GM12891 (cell line): ENCODE results near the gene ANKRD1.
A peak's percentile ranks its signal among the peaks of the same experiment; 100 is the strongest.
"Not testable (repeated sequence)": the region's sequence is repeated elsewhere in the genome, so short reads cannot be mapped to it uniquely, and the experiment has no call there.

Source experiments
- DNase-seq: peaks from one replicate; pipeline ENCODE4 v3.0.0; 2011; ENCODE audit warnings: low spot score; ENCODE audit not compliant: insufficient read length
- FAIRE-seq: peaks from 2 replicates; lab custom pipeline; 2011; peaks lifted over from hg19 to GRCh38; lab: Jason Lieb, UNC
- PAX5 ChIP-seq: IDR thresholded peaks from 2 replicates; pipeline ENCODE4 v1.6.1; 2011; ENCODE audit warnings: low read length, moderate library complexity, mild to moderate bottlenecking; ENCODE audit not compliant: insufficient read depth, severe bottlenecking
- POLR2A ChIP-seq: IDR thresholded peaks from 2 replicates; pipeline ENCODE4 v1.6.1; 2011; ENCODE audit warnings: low read depth, low read length, control low read depth
- POLR2AphosphoS5 ChIP-seq: IDR thresholded peaks from 2 replicates; pipeline ENCODE4 v1.6.1; 2011; ENCODE audit warnings: low read depth, low read length, control low read depth
- POU2F2 ChIP-seq: IDR thresholded peaks from 2 replicates; pipeline ENCODE4 v1.6.1; 2011; ENCODE audit warnings: low read depth, mild to moderate bottlenecking, control low read depth, low read length, moderate library complexity
- SPI1 ChIP-seq: IDR thresholded peaks from 2 replicates; pipeline ENCODE4 v1.6.1; 2011; ENCODE audit warnings: low read depth, low read length, control low read depth
- TAF1 ChIP-seq: IDR thresholded peaks from 2 replicates; pipeline ENCODE4 v1.6.1; 2011; ENCODE audit warnings: low read depth, low read length, control low read depth

ANKRD1 gene

GRCh38 chr10:90963331-90963730 lies 42.4 kb upstream of the ANKRD1 start:
- no peak for DNase-seq
- TF ChIP-seq SPI1 = no peak
- TF ChIP-seq TAF1 = no peak
- TF ChIP-seq POLR2A = no peak
- TF ChIP-seq POLR2AphosphoS5 = no peak
- TF ChIP-seq POU2F2 = no peak
- no peak for TF ChIP-seq PAX5
- no peak for FAIRE-seq

- FAIRE-seq = peak; percentile 75
- no peak for DNase-seq
- no peak for TF ChIP-seq TAF1
Measured at GRCh38 chr10:90960355-90960814, 39.5 kb upstream of the ANKRD1 start.

DNA sequence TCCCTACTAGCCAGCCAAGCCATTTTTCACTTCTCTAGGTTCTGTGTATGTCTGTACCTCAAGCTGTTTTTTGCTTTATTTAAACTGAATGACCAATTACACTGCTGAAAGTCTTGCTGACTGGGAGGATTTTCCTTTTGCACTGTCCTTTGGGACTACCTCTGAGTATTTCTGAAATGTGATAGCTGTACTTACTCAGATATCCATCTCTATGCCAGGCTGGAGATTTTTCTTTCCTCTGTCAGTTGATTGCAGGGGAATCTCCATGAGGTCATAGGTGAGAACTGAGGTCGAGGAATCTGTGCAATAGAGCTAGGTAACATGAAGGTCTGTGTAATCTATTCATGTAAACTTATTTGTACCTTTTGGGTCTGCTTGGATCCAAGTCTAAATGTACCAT lies 38.9 kb upstream of the ANKRD1 start:
- TF ChIP-seq POLR2AphosphoS5 (no peak), POLR2A (no peak), TAF1 (no peak), POU2F2 (no peak), SPI1 (no peak), PAX5 (no peak)
- FAIRE-seq = no peak
- no peak for DNase-seq

DNA sequence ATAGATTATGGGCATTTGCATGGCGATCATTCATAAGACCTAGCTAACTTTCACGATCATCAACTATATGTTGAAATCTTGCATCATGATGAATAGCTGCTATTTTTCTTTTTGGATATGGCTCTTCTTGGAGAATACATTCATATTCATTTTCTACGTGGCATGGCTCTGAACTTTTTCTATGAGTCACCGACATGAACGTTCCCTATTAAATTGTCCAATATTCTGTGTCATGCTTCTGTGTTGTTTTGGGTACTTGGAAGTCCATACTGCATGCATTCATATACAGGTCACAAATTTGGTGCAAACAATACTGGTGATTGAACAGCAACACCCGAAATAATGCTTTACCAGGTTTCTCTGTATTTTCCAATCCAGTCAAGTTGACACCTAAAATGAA lies 37.9 kb upstream of the ANKRD1 start:
- FAIRE-seq (no peak), DNase-seq (no peak)
- no peak for TF ChIP-seq POLR2AphosphoS5
- TF ChIP-seq POLR2A = no peak
- no peak for TF ChIP-seq POU2F2
- no peak for TF ChIP-seq SPI1
- TF ChIP-seq TAF1 = no peak
- no peak for TF ChIP-seq PAX5

DNA sequence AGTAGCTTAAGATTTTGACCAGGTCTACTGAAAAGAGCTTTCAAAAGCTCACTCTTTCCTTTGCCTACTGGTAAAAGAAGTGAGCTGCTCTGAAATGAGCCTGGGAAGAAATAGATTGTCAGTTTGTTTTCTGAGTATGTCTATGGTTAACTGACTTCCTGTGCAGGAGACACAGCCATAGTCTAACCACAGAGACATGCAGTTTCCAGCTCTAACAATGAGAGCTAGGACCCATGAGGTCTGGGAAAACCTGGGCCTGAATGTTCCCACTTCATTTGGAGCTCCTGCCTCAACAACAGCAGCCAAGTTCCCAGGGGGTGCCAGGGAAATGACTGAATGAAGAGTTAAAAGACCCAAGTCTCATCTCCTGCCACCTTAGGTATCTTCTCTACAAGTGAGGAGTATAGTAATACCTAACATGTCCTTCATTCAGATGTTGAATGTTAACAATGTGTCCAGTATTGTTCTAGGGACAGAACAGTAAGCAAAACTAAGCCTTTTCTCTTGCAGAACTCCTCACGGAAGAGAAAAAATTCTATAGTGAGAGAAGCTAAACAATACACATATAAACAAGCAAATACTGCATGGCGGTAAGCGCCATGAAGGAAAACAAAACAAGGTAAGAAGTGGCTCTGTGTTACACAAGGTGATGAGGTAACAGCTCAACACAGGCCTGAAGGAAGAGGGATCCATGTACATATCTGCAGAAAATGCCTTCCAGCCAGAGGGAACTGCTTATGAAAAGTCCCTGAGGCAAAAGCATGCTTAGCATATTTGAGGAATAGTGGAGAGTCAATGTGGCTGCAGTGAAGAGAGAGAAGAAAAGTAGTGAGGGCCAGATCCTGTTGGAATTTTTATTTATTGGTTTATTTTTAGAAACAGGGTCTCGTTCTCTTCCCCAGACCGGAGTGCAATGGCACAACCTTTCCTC lies 26.4 kb upstream of the ANKRD1 start:
- FAIRE-seq (peak; percentile 71), DNase-seq (no peak)
- TF ChIP-seq TAF1 (no peak), PAX5 (no peak), POLR2AphosphoS5 (no peak), POLR2A (no peak), POU2F2 (no peak), SPI1 (no peak)

GRCh38 chr10:90945491-90946070 lies 24.7 kb upstream of the ANKRD1 start:
- TF ChIP-seq PAX5 (no peak), TAF1 (no peak), POLR2AphosphoS5 (no peak), SPI1 (no peak), POLR2A (no peak), POU2F2 (no peak)
- FAIRE-seq = peak; percentile 76

DNA sequence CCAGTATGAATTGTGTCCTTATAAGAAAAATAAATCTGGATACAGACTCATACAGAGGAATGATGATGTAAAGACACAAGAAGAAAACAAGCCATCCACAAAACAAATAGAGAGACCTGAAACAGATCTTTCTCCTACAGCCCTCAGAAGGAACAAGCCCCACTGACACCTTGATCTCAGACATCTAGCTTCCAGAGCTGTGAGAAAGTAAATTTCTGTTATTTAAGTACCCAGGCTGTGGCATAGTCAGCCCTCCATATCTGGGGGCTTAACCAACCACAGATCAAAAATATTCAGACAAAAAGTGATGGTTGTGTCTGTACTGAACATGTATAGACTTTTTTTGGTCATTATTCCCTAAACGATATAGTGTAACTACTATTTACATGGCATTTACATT lies 23.9 kb upstream of the ANKRD1 start:
- FAIRE-seq (no peak), DNase-seq (no peak)
- TF ChIP-seq POLR2A (no peak), PAX5 (no peak), POU2F2 (no peak), POLR2AphosphoS5 (no peak), SPI1 (no peak), TAF1 (no peak)

More at GRCh38 chr10:90945491-90946070, 24.7 kb upstream of the ANKRD1 start:
- no peak for DNase-seq

DNA sequence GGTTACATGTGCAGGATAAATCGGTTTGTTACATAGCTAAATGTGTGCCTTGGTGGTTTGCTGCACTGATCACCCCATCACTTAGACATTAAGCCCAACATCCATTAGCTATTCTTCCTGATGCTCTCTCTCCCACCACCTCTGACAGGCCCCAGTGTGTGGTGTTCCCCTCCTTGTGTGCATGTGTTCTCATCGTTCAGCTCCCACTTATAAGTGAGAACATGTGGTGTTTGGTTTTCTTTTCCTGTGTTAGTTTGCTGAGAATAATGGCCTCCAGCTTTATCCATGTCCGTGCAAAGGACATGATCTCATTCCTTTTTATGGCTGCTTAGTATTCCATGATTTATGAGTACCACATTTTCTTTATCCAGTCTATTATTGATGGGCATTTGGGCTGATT lies 22.1 kb upstream of the ANKRD1 start:
- not testable (repeated sequence) for DNase-seq, FAIRE-seq

DNA sequence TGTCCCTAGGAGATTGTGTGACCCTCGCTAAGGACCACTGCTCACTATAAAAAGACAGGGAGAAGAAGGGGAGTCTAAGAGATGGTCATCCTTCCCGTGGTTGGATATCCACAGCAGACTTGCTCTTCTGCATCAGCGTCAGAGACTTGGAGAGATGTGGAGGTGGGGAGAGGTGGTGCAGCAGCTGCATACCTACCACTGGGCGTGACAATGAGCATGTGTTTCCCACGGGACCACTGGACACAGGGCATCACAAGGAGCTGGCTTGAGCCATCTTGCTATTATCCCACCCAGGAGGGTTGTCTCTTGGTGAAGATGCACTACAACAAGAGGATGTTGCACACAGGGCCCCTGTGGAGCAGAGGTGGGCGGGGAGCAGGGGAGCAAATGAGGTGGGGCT lies 18.8 kb upstream of the ANKRD1 start:
- FAIRE-seq = no peak
- no peak for TF ChIP-seq TAF1
- TF ChIP-seq POU2F2 = no peak
- TF ChIP-seq POLR2AphosphoS5 = no peak
- no peak for TF ChIP-seq POLR2A
- TF ChIP-seq SPI1 = no peak

More for the DNA sequence above, 18.8 kb upstream of the ANKRD1 start:
- no peak for DNase-seq
